ENCODE results near the gene GTF2IRD1. TPM values are rescaled to one million over a fixed set of nuclear protein-coding genes. Genes with fewer than 3 reads are reported as not detected.
"Not testable (repeated sequence)": the region's sequence is repeated elsewhere in the genome, so short reads cannot be mapped to it uniquely, and the experiment has no call there.

The GTF2IRD1 gene
- total RNA-seq, 4 donors from 2014 or later: 11.5 to 39.1 (median 22.5) TPM

DNA sequence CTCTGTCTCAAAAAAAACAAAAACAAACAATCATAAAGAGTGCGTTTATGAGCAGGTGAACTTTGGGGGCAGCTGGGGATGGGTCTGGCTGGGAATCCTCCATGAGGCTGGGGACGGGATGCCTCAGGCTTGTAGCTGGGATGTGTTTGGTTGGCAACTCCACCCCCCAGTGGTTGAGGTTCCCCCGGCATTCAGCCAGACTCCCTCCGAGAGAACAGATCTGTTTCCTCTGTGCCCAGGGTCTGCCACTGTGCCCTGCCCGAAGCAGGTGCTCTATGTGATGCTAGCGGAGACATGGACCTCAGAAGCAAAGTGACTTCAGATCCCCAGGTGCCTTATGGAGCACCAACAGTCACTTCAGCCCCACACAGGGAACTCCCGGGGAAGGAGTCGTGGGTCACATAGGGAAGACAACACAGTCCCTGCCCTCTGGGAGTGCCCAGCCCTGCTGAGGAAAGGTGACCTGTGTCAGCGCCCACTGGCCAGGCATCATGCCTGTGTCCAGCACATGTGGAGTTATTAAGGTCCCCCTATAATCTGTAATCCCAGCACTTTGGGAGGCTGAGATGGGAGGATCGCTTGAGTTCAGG lies 29.3 kb upstream of the GTF2IRD1 start:
- no peak for DNase-seq
- H3K9me3 ChIP-seq: no peaks in the 10 kb centered on the region
- no peaks in the 10 kb centered on the region for H3K4me1 ChIP-seq
- no peaks in the 10 kb centered on the region for H3K36me3 ChIP-seq
- TF ChIP-seq, protein P1, sequence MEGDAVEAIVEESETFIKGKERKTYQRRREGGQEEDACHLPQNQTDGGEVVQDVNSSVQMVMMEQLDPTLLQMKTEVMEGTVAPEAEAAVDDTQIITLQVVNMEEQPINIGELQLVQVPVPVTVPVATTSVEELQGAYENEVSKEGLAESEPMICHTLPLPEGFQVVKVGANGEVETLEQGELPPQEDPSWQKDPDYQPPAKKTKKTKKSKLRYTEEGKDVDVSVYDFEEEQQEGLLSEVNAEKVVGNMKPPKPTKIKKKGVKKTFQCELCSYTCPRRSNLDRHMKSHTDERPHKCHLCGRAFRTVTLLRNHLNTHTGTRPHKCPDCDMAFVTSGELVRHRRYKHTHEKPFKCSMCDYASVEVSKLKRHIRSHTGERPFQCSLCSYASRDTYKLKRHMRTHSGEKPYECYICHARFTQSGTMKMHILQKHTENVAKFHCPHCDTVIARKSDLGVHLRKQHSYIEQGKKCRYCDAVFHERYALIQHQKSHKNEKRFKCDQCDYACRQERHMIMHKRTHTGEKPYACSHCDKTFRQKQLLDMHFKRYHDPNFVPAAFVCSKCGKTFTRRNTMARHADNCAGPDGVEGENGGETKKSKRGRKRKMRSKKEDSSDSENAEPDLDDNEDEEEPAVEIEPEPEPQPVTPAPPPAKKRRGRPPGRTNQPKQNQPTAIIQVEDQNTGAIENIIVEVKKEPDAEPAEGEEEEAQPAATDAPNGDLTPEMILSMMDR (IDR thresholded peaks at IDR 0.05): no peak
- TF ChIP-seq POLR2A (IDR thresholded peaks at IDR 0.05): no peak
- intact Hi-C loops (cut with DNase I; ENCODE audit: low total_unique reads): loop anchor here (5.0 kb wide), 1 partner anchor 288 kb away; no protein-coding TSS in a partner anchor
- H3K4me3 ChIP-seq: no peak overlapping the region
- H3K27me3 ChIP-seq: no peaks in the 10 kb centered on the region
- H3K27ac ChIP-seq: no peak overlapping the region

DNA sequence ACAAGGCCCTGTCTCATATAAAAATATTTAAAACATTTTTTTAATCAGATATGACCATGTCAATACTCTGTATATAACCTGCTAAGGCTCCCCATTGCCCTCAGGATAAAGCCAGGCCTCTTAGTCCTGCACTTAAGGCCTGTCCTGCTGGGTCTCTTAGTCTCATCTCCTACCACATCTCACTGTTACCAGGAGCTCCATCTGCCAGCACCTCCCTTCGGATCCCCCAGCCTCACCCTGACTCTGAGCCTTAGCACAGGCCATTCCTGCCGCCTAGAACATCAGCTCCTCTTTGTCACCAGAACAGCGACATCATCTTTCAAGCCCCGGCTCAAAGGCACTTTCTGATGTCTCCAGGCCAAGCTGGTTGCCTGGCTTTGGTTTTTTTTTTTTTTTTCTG lies 25.7 kb upstream of the GTF2IRD1 start:
- no peak overlapping the region for H3K4me3 ChIP-seq
- no peak for DNase-seq
- H3K4me1 ChIP-seq: no peaks in the 10 kb centered on the region
- no peaks in the 10 kb centered on the region for H3K9me3 ChIP-seq
- TF ChIP-seq POLR2A (IDR thresholded peaks at IDR 0.05): no peak
- TF ChIP-seq, protein P1 (IDR thresholded peaks at IDR 0.05): no peak
- no peaks in the 10 kb centered on the region for H3K27me3 ChIP-seq
- no peak overlapping the region for H3K27ac ChIP-seq
- intact Hi-C loops (cut with DNase I; ENCODE audit: low total_unique reads): no loop called here
- no peaks in the 10 kb centered on the region for H3K36me3 ChIP-seq

DNA sequence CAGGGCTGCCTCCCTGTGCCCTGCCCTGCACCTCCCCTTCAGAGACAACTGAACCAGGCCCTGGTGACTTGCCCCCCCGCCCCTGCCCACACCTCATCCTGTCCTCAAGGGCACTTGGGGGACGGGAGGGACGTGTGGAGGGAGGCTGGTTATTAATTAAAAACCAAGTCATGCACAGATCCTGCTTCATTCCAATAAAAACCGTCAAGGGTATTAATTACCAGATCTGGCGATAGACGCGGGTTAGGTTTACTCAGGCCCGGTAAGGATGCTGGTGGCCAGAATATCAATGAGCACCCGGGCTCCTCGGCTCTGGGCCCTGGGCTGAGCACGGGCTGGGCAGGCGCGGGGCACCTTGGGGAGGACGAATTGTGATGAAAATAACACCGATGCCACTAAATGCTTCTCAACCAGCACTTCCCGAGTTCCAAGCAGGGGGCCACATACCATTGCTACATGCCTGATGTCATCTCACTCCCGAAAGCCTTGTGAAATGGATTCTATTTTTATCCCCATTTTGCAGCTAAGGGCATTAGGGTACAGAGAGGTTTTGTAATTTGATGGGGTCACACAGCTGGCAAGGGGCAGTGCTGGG lies 24.5 kb upstream of the GTF2IRD1 start:
- DNase-seq: no peak
- no peaks in the 10 kb centered on the region for H3K27me3 ChIP-seq

DNA sequence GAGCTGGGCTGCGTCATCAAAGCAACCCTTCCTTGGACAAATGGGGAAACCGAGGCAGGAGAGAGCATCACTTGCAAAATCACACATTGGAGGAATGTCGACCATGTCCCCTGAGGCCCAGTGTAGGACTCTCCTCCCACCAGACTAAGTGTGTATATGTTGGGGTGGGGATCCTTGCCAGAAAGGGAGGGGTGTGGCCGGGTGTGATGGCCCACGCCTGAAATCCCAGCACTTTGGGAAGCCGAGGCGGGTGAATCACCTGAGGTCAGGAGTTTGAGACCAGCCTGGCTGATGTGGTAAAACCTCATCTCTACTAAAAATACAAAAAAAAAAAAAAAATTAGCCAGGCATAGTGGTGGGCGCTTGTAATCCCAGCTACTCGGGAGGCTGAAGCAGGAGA lies 23.3 kb upstream of the GTF2IRD1 start:
- H3K27me3 ChIP-seq; H3K4me3 ChIP-seq; DNase-seq; H3K4me1 ChIP-seq; H3K9me3 ChIP-seq; intact Hi-C loops (cut with DNase I; ENCODE audit: low total_unique reads); H3K36me3 ChIP-seq; H3K27ac ChIP-seq: not testable (repeated sequence)

More for the DNA sequence above, 24.5 kb upstream of the GTF2IRD1 start:
- Histone ChIP-seq H3K27ac (no peak overlapping the region), H3K36me3 (no peaks in the 10 kb centered on the region), H3K4me1 (no peaks in the 10 kb centered on the region), H3K4me3 (no peak overlapping the region), H3K9me3 (no peaks in the 10 kb centered on the region)
- TF ChIP-seq, protein P1 (IDR thresholded peaks at IDR 0.05): no peak
- TF ChIP-seq POLR2A (IDR thresholded peaks at IDR 0.05): no peak
- intact Hi-C loops (cut with DNase I; ENCODE audit: low total_unique reads): no loop called here

DNA sequence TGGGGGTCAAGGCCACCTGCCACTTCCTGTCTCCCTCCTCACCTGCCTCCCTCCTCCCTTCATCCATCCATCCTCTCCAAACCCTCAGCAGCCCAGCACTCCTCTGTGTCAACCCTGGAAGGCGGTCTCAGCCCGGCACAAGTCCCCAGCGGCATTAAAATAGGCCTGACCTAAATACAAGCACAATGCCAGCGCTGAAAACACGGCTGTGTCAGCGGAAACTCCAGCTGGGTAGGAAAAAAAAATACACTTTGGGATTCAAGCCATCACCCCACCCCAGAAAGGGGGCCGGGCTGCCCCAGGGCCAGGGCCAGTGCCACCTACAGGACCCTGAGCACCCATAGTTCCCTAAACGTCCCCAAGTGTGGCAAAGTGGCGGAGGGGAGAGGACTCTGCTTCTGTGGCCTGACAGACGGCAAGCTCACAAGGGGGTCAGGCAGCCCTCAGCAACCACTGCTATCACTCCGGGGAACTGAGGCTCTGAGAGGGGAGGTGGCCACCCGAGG lies 22.7 kb upstream of the GTF2IRD1 start:
- H3K27me3 ChIP-seq: no peaks in the 10 kb centered on the region
- no peaks in the 10 kb centered on the region for H3K9me3 ChIP-seq
- no peak overlapping the region for H3K27ac ChIP-seq
- no peak for DNase-seq
- H3K36me3 ChIP-seq: no peaks in the 10 kb centered on the region
- TF ChIP-seq, protein P1 (IDR thresholded peaks at IDR 0.05): no peak
- no peak for TF ChIP-seq POLR2A (IDR thresholded peaks at IDR 0.05)
- H3K4me3 ChIP-seq: no peak overlapping the region
- intact Hi-C loops (cut with DNase I; ENCODE audit: low total_unique reads): no loop called here
- H3K4me1 ChIP-seq: no peaks in the 10 kb centered on the region

DNA sequence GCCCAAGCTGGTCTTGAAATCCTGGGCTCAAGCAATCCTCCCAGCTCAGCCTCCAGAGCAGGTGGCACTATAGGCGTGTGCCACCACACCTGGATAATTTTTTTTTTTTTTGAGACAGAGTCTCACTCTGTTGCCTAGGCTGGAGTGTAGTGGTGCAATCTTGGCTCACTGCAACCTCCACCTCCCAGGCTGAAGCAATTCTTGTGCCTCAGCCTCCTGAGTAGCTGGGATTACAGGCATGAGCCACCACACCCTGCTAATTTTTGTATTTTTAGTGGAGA lies 16.5 kb upstream of the GTF2IRD1 start:
- H3K9me3 ChIP-seq; DNase-seq; H3K27me3 ChIP-seq; intact Hi-C loops (cut with DNase I; ENCODE audit: low total_unique reads); H3K27ac ChIP-seq; H3K36me3 ChIP-seq; H3K4me1 ChIP-seq; H3K4me3 ChIP-seq: not testable (repeated sequence)
